Caco-2 (cell line): ENCODE data around the gene IL5RA. TPM values are rescaled to one million over a fixed set of nuclear protein-coding genes. Genes with fewer than 3 reads are reported as not detected.

Experiments used
- BruUV-seq: library from RNA; stranded (reverse); fragments of 400-500 nt; replicated peaks from 2 replicates; lab custom pipeline; 2021; lab: Mats Ljungman, UMichigan
- CTCF ChIA-PET: fragments of 300-600 bp; sonication (Branson Sonifier 250); formaldehyde crosslinking; loops from one replicate; lab custom pipeline; 2022; ENCODE audit warnings: antibody characterized with exemption; lab: Charles Lee
- POLR2A ChIA-PET: fragments of 300-600 bp; sonication (Branson Sonifier 250); formaldehyde crosslinking; loops from one replicate; lab custom pipeline; 2022; ENCODE audit warnings: antibody characterized with exemption; lab: Charles Lee
- DNase-seq, 2 experiments: peaks; one replicate each; pipeline versions ENCODE4 v3.0.0 to v3.0.0-alpha.2; 2020 to 2022
- H3K27me3 ChIP-seq: replicated peaks from 2 replicates; pipeline ENCODE4 v1.6.0; 2011; ENCODE audit warnings: low read length; ENCODE audit not compliant: control insufficient read depth, insufficient read depth
- H3K36me3 ChIP-seq: 2 replicates; pipeline ENCODE4 v1.5.1; 2011; ENCODE audit warnings: low read length; ENCODE audit not compliant: control insufficient read depth, insufficient read depth
- H3K4me1 ChIP-seq: fragments of 250-450 bp; sonication (Bioruptor Pico); 2 replicates; pipeline ENCODE4 v1.5.1; 2020; ENCODE audit warnings: mild to moderate bottlenecking
- H3K4me3 ChIP-seq: 2 replicates; pipeline ENCODE4 v1.5.1; 2011; ENCODE audit warnings: low read depth, mild to moderate bottlenecking, control low read depth, low read length
- H3K9me3 ChIP-seq: fragments of 250-450 bp; sonication (Bioruptor Pico); 2 replicates; pipeline ENCODE4 v1.5.1; 2020; ENCODE audit warnings: mild to moderate bottlenecking, moderate library complexity
- H3K27ac Mint-ChIP-seq: one replicate; pipeline ENCODE4 v1.8.0; 2022; ENCODE audit warnings: mixed read lengths; ENCODE audit not compliant: unreplicated experiment
- H3K27me3 Mint-ChIP-seq: one replicate; pipeline ENCODE4 v1.8.0; 2022; ENCODE audit warnings: mixed read lengths; ENCODE audit not compliant: insufficient read depth, unreplicated experiment
- H3K36me3 Mint-ChIP-seq: one replicate; pipeline ENCODE4 v1.8.0; 2022; ENCODE audit warnings: mild to moderate bottlenecking, mixed read lengths; ENCODE audit not compliant: insufficient read depth, unreplicated experiment
- H3K4me1 Mint-ChIP-seq: one replicate; pipeline ENCODE4 v1.8.0; 2022; ENCODE audit warnings: low read depth, mixed read lengths; ENCODE audit not compliant: unreplicated experiment
- H3K4me3 Mint-ChIP-seq: one replicate; pipeline ENCODE4 v1.8.0; 2022; ENCODE audit warnings: mild to moderate bottlenecking, moderate library complexity, mixed read lengths; ENCODE audit not compliant: unreplicated experiment
- H3K9me3 Mint-ChIP-seq: one replicate; pipeline ENCODE4 v1.8.0; 2022; ENCODE audit warnings: mixed read lengths; ENCODE audit not compliant: unreplicated experiment
- CTCF ChIP-seq, 2 experiments: fragments of 200-600 bp in 1 of 2; IDR thresholded peaks; 1 replicate in 1 of 2; 2 replicates in 1 of 2; pipeline versions ENCODE4 v1.5.1 to v1.8.0; 2011 to 2022; ENCODE audit warnings: antibody characterized with exemption in 1 of 2, control low read depth in 1 of 2, inconsistent platforms in 1 of 2, low read depth in 1 of 2, low read length in 1 of 2, mild to moderate bottlenecking in 1 of 2, moderate library complexity in 1 of 2; ENCODE audit not compliant: insufficient read depth in 1 of 2, severe bottlenecking in 1 of 2, unreplicated experiment in 1 of 2
- intact Hi-C: fragments of 100-400 bp; cut with micrococcal nuclease; formaldehyde crosslinking; loops from one replicate; pipeline ENCODE4 v1.10.0; 2022; ENCODE audit not compliant: unreplicated experiment
- total RNA-seq: library from RNA; stranded (reverse); gene quantifications from 2 replicates; pipeline ENCODE4 v1.2.3, GENCODE V29; 2022

The IL5RA gene
- total RNA-seq, 1 experiment from 2014 or later = 0.23 TPM

GRCh38 chr3:3109407-3110298 lies 521 bp downstream of the IL5RA start:
- intact Hi-C loops = no loop called here
- H3K27me3 Mint-ChIP-seq = no peaks in the 10 kb centered on the region
- H3K4me3 Mint-ChIP-seq = peak overlapping the region; percentile 53
- H3K27me3 ChIP-seq = no peaks in the 10 kb centered on the region
- DNase-seq = peak in 1 of 2 experiments; percentile 14
- no peaks in the 10 kb centered on the region for H3K36me3 ChIP-seq
- no peaks in the 10 kb centered on the region for H3K9me3 Mint-ChIP-seq
- H3K4me1 Mint-ChIP-seq = peaks cover 16% of the 10 kb centered on the region
- peak overlapping the region; percentile 53 for H3K27ac Mint-ChIP-seq
- peaks cover 17% of the 10 kb centered on the region for H3K4me1 ChIP-seq
- H3K4me3 ChIP-seq = no peak overlapping the region
- H3K9me3 ChIP-seq = no peaks in the 10 kb centered on the region
- TF ChIP-seq CTCF (IDR thresholded peaks at IDR 0.05; ENCODE audit: insufficient read depth in 1 of 2, low read depth in 1 of 2, low read length in 1 of 2, severe bottlenecking in 1 of 2, unreplicated experiment in 1 of 2) = no peak
- H3K36me3 Mint-ChIP-seq = no peaks in the 10 kb centered on the region
- no TSS peak for BruUV-seq
- POLR2A ChIA-PET = no interaction called here
- CTCF ChIA-PET = no interaction called here

DNA sequence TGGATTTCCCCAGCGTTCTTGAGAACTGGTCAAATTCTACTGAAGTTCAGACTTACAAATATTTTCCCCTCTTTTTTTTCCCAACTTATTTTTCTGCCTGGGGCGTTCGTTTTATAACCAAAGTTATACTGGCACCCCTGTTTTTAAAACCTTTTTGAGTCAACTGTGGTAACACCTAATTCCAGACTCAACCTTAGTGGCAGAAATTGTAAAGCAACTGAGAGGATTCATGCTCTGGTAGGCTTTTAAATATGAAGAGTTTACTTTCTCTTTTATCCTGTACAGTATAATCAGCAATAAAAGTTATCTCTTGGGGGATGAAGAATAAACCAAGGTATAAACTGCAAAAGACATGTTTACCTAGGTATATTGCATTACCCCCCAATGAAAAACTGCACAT lies 2.3 kb downstream of the IL5RA start:
- H3K27ac Mint-ChIP-seq = no peak overlapping the region
- H3K27me3 Mint-ChIP-seq = no peaks in the 10 kb centered on the region
- no peak for TF ChIP-seq CTCF (IDR thresholded peaks at IDR 0.05; ENCODE audit: insufficient read depth in 1 of 2, low read depth in 1 of 2, low read length in 1 of 2, severe bottlenecking in 1 of 2, unreplicated experiment in 1 of 2)
- no peaks in the 10 kb centered on the region for H3K36me3 ChIP-seq
- H3K4me3 ChIP-seq = no peak overlapping the region
- no peaks in the 10 kb centered on the region for H3K27me3 ChIP-seq
- H3K4me3 Mint-ChIP-seq = no peak overlapping the region
- H3K4me1 ChIP-seq = peaks cover 8% of the 10 kb centered on the region
- DNase-seq = no peak
- POLR2A ChIA-PET = no interaction called here
- H3K9me3 ChIP-seq = no peaks in the 10 kb centered on the region
- peaks cover 16% of the 10 kb centered on the region for H3K4me1 Mint-ChIP-seq
- CTCF ChIA-PET = no interaction called here
- BruUV-seq = no TSS peak
- intact Hi-C loops = no loop called here
- H3K9me3 Mint-ChIP-seq = no peaks in the 10 kb centered on the region
- H3K36me3 Mint-ChIP-seq = no peaks in the 10 kb centered on the region

- peaks cover 6% of the 10 kb centered on the region; the same call in 1 of the 2 replicates for H3K4me1 ChIP-seq
- CTCF ChIA-PET = no interaction called here
- BruUV-seq = no TSS peak
- no peak for DNase-seq
- H3K9me3 ChIP-seq = no peaks in the 10 kb centered on the region
- Mint-ChIP-seq H3K9me3 (no peaks in the 10 kb centered on the region), H3K4me3 (no peak overlapping the region), H3K36me3 (no peaks in the 10 kb centered on the region), H3K4me1 (peaks cover 16% of the 10 kb centered on the region), H3K27me3 (no peaks in the 10 kb centered on the region), H3K27ac (no peak overlapping the region)
- H3K4me3 ChIP-seq = no peak overlapping the region
- H3K36me3 ChIP-seq = no peaks in the 10 kb centered on the region
- H3K27me3 ChIP-seq = no peaks in the 10 kb centered on the region
- no peak for TF ChIP-seq CTCF (IDR thresholded peaks at IDR 0.05; ENCODE audit: insufficient read depth in 1 of 2, low read depth in 1 of 2, low read length in 1 of 2, severe bottlenecking in 1 of 2, unreplicated experiment in 1 of 2)
- POLR2A ChIA-PET = no interaction called here
- intact Hi-C loops = no loop called here
Measured at GRCh38 chr3:3107181-3107580, 3.0 kb downstream of the IL5RA start.
